ENCODE data around the gene WAPL.

WAPL gene

GRCh38 chr10:86449926-86450558 lies 71.5 kb downstream of the WAPL start:
- FAIRE-seq, result no peak
- no peak for TF ChIP-seq TAF1 (IDR thresholded peaks at IDR 0.05; ENCODE audit: borderline replicate concordance, low read depth, low read length)
- no peak for TF ChIP-seq POLR2A (IDR thresholded peaks at IDR 0.05; ENCODE audit: low read depth, low read length)
- no peak for TF ChIP-seq POLR2AphosphoS5 (IDR thresholded peaks at IDR 0.05; ENCODE audit: low read depth, low read length)
- no peak for DNase-seq (ENCODE audit: insufficient read length)

- FAIRE-seq, result no peak
- DNase-seq (ENCODE audit: insufficient read length), result no peak
- TF ChIP-seq POLR2AphosphoS5 (IDR thresholded peaks at IDR 0.05; ENCODE audit: low read depth, low read length), result no peak
These were observed 74.2 kb downstream of the WAPL start for GRCh38 chr10:86447432-86447831.

GRCh38 chr10:86446987-86447386 lies 74.6 kb downstream of the WAPL start:
- TF ChIP-seq POLR2AphosphoS5 (IDR thresholded peaks at IDR 0.05; ENCODE audit: low read depth, low read length) (no peak), TAF1 (IDR thresholded peaks at IDR 0.05; ENCODE audit: borderline replicate concordance, low read depth, low read length) (no peak), POLR2A (IDR thresholded peaks at IDR 0.05; ENCODE audit: low read depth, low read length) (no peak)
- DNase-seq (ENCODE audit: insufficient read length) (no peak), FAIRE-seq (no peak)

GRCh38 chr10:86446440-86446839 lies 75.2 kb downstream of the WAPL start:
- TF ChIP-seq POLR2A (IDR thresholded peaks at IDR 0.05; ENCODE audit: low read depth, low read length) (no peak), POLR2AphosphoS5 (IDR thresholded peaks at IDR 0.05; ENCODE audit: low read depth, low read length) (no peak), TAF1 (IDR thresholded peaks at IDR 0.05; ENCODE audit: borderline replicate concordance, low read depth, low read length) (no peak)
- FAIRE-seq, result no peak
- DNase-seq (ENCODE audit: insufficient read length), result no peak

GRCh38 chr10:86443936-86444335 lies 77.7 kb downstream of the WAPL start:
- FAIRE-seq (no peak), DNase-seq (ENCODE audit: insufficient read length) (no peak)
- TF ChIP-seq POLR2AphosphoS5 (IDR thresholded peaks at IDR 0.05; ENCODE audit: low read depth, low read length) (no peak), TAF1 (IDR thresholded peaks at IDR 0.05; ENCODE audit: borderline replicate concordance, low read depth, low read length) (no peak), POLR2A (IDR thresholded peaks at IDR 0.05; ENCODE audit: low read depth, low read length) (no peak)

GRCh38 chr10:86443069-86443468 lies 78.5 kb downstream of the WAPL start:
- DNase-seq (ENCODE audit: insufficient read length) (no peak), FAIRE-seq (no peak)
- TF ChIP-seq POLR2A (IDR thresholded peaks at IDR 0.05; ENCODE audit: low read depth, low read length), result no peak

GRCh38 chr10:86440874-86441843 lies 80.4 kb downstream of the WAPL start:
- no peak for FAIRE-seq
- TF ChIP-seq POLR2AphosphoS5 (IDR thresholded peaks at IDR 0.05; ENCODE audit: low read depth, low read length) (no peak), TAF1 (IDR thresholded peaks at IDR 0.05; ENCODE audit: borderline replicate concordance, low read depth, low read length) (no peak), POLR2A (IDR thresholded peaks at IDR 0.05; ENCODE audit: low read depth, low read length) (no peak)

GRCh38 chr10:86439544-86439943 lies 82.0 kb downstream of the WAPL start:
- no peak for TF ChIP-seq TAF1 (IDR thresholded peaks at IDR 0.05; ENCODE audit: borderline replicate concordance, low read depth, low read length)
- no peak for TF ChIP-seq POLR2AphosphoS5 (IDR thresholded peaks at IDR 0.05; ENCODE audit: low read depth, low read length)
- TF ChIP-seq POLR2A (IDR thresholded peaks at IDR 0.05; ENCODE audit: low read depth, low read length), result no peak
- DNase-seq (ENCODE audit: insufficient read length) (no peak), FAIRE-seq (no peak)

More at GRCh38 chr10:86440874-86441843, 80.4 kb downstream of the WAPL start:
- DNase-seq (ENCODE audit: insufficient read length), result no peak

- DNase-seq (ENCODE audit: insufficient read length) (no peak), FAIRE-seq (no peak)
- no peak for TF ChIP-seq POLR2A (IDR thresholded peaks at IDR 0.05; ENCODE audit: low read depth, low read length)
- TF ChIP-seq TAF1 (IDR thresholded peaks at IDR 0.05; ENCODE audit: borderline replicate concordance, low read depth, low read length), result no peak
- TF ChIP-seq POLR2AphosphoS5 (IDR thresholded peaks at IDR 0.05; ENCODE audit: low read depth, low read length), result no peak
These were observed 83.4 kb downstream of the WAPL start for GRCh38 chr10:86438091-86438749.

GRCh38 chr10:86437447-86437846 lies 84.1 kb downstream of the WAPL start:
- no peak for FAIRE-seq
- DNase-seq (ENCODE audit: insufficient read length), result no peak
- no peak for TF ChIP-seq POLR2AphosphoS5 (IDR thresholded peaks at IDR 0.05; ENCODE audit: low read depth, low read length)
- TF ChIP-seq POLR2A (IDR thresholded peaks at IDR 0.05; ENCODE audit: low read depth, low read length), result no peak
- TF ChIP-seq TAF1 (IDR thresholded peaks at IDR 0.05; ENCODE audit: borderline replicate concordance, low read depth, low read length), result no peak

GRCh38 chr10:86436963-86437362 lies 84.6 kb downstream of the WAPL start:
- DNase-seq (ENCODE audit: insufficient read length), result no peak
- no peak for TF ChIP-seq POLR2A (IDR thresholded peaks at IDR 0.05; ENCODE audit: low read depth, low read length)
- TF ChIP-seq TAF1 (IDR thresholded peaks at IDR 0.05; ENCODE audit: borderline replicate concordance, low read depth, low read length), result no peak
- TF ChIP-seq POLR2AphosphoS5 (IDR thresholded peaks at IDR 0.05; ENCODE audit: low read depth, low read length), result no peak
- FAIRE-seq, result no peak

Measured in GM12892 (cell line).